ENCODE data around the gene HSD17B13.

The HSD17B13 gene

DNA sequence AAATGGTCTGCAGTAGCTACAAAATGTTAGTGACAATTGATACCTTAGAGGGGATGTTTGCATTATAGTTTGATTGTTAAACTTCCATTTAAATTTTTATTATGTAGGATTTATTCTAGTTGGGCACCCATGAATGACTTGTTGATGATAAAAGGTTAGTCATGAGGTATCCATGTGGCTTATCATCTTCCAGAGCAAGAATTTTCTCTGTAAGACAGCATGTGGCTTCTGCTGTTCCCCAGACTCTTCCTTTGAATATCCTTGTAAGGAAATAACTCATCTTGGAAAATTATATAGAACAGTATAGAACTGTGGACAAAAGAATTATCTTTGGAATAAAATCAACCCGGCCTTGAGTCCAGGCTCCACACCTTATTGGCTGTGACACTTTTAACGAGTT is 62.2 kb downstream of the HSD17B13 start:
- no peaks in the 10 kb centered on the region for H3K36me3 ChIP-seq (ENCODE audit: insufficient read depth, low read length)
- H3K9me2 ChIP-seq (ENCODE audit: low read depth, low read length): no peaks in the 10 kb centered on the region
- no peak overlapping the region for H2AFZ ChIP-seq (ENCODE audit: low read length)
- no peak overlapping the region for H3K9ac ChIP-seq (ENCODE audit: low read length)
- no peak overlapping the region for H3K27ac ChIP-seq (ENCODE audit: low read depth, low read length, poor library complexity, severe bottlenecking)
- no peaks in the 10 kb centered on the region for H3K79me2 ChIP-seq (ENCODE audit: insufficient read depth, low read length)
- H3K4me1 ChIP-seq (ENCODE audit: insufficient read depth, low read length, severe bottlenecking): no peaks in the 10 kb centered on the region
- H3K27me3 ChIP-seq (ENCODE audit: insufficient read depth, low read length): no peaks in the 10 kb centered on the region; the same call in 1 of the 2 replicates
- no peak overlapping the region for H3K4me2 ChIP-seq (ENCODE audit: low read length)
- no peaks in the 10 kb centered on the region for H3F3A ChIP-seq (ENCODE audit: insufficient read depth, low read length)
- TF ChIP-seq EZH2 (IDR thresholded peaks at IDR 0.05; ENCODE audit: borderline replicate concordance, low read length) (no peak), CTCF (IDR thresholded peaks at IDR 0.05; ENCODE audit: low read length) (no peak)
- H3K9me3 ChIP-seq (ENCODE audit: low read length): no peaks in the 10 kb centered on the region
- H3K4me3 ChIP-seq (ENCODE audit: low read depth, low read length, poor library complexity, severe bottlenecking): no peak overlapping the region
- H4K20me1 ChIP-seq (ENCODE audit: insufficient read depth, low read length): no peaks in the 10 kb centered on the region

DNA sequence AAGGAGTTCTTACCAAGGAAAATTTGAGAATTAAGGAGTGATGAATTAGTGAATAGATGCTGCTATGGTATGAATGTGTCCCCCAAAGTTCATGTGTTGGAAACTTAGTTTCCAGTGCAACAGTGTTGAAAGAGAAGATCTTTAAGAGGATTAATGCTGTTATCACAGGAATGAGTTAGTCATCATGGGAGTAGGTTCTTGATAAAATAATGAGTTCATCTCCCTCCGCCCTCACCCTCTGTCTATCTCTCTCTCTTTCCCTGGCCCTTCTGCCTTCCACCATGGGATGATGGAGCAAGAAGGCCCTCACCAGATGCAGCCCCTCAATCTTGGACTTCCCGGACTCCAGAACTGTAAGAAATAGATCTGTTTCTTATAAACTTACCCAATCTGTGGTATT is 64.0 kb downstream of the HSD17B13 start:
- no peaks in the 10 kb centered on the region for H3K9me2 ChIP-seq (ENCODE audit: low read depth, low read length)
- no peak overlapping the region for H3K27ac ChIP-seq (ENCODE audit: low read depth, low read length, poor library complexity, severe bottlenecking)
- no peaks in the 10 kb centered on the region for H3F3A ChIP-seq (ENCODE audit: insufficient read depth, low read length)
- H3K27me3 ChIP-seq (ENCODE audit: insufficient read depth, low read length): no peaks in the 10 kb centered on the region; the same call in 1 of the 2 replicates
- H4K20me1 ChIP-seq (ENCODE audit: insufficient read depth, low read length): no peaks in the 10 kb centered on the region
- H3K4me3 ChIP-seq (ENCODE audit: low read depth, low read length, poor library complexity, severe bottlenecking): no peak overlapping the region
- H3K79me2 ChIP-seq (ENCODE audit: insufficient read depth, low read length): no peaks in the 10 kb centered on the region
- no peaks in the 10 kb centered on the region for H3K4me1 ChIP-seq (ENCODE audit: insufficient read depth, low read length, severe bottlenecking)
- no peak overlapping the region for H3K4me2 ChIP-seq (ENCODE audit: low read length)
- no peaks in the 10 kb centered on the region for H3K9me3 ChIP-seq (ENCODE audit: low read length)
- H3K36me3 ChIP-seq (ENCODE audit: insufficient read depth, low read length): no peaks in the 10 kb centered on the region
- H2AFZ ChIP-seq (ENCODE audit: low read length): no peak overlapping the region
- H3K9ac ChIP-seq (ENCODE audit: low read length): no peak overlapping the region
- TF ChIP-seq EZH2 (IDR thresholded peaks at IDR 0.05; ENCODE audit: borderline replicate concordance, low read length) (no peak), CTCF (IDR thresholded peaks at IDR 0.05; ENCODE audit: low read length) (no peak)

- Histone ChIP-seq H3K9me2 (ENCODE audit: low read depth, low read length) (no peaks in the 10 kb centered on the region), H2AFZ (ENCODE audit: low read length) (no peak overlapping the region), H3K27ac (ENCODE audit: low read depth, low read length, poor library complexity, severe bottlenecking) (no peak overlapping the region), H3K79me2 (ENCODE audit: insufficient read depth, low read length) (no peaks in the 10 kb centered on the region), H3K9ac (ENCODE audit: low read length) (no peak overlapping the region), H3K9me3 (ENCODE audit: low read length) (no peaks in the 10 kb centered on the region), H3K36me3 (ENCODE audit: insufficient read depth, low read length) (no peaks in the 10 kb centered on the region), H3K27me3 (ENCODE audit: insufficient read depth, low read length) (no peaks in the 10 kb centered on the region; the same call in 1 of the 2 replicates), H3K4me2 (ENCODE audit: low read length) (no peak overlapping the region), H4K20me1 (ENCODE audit: insufficient read depth, low read length) (no peaks in the 10 kb centered on the region), H3K4me3 (ENCODE audit: low read depth, low read length, poor library complexity, severe bottlenecking) (no peak overlapping the region), H3K4me1 (ENCODE audit: insufficient read depth, low read length, severe bottlenecking) (no peaks in the 10 kb centered on the region), H3F3A (ENCODE audit: insufficient read depth, low read length) (no peaks in the 10 kb centered on the region)
- TF ChIP-seq CTCF (IDR thresholded peaks at IDR 0.05; ENCODE audit: low read length) (no peak), EZH2 (IDR thresholded peaks at IDR 0.05; ENCODE audit: borderline replicate concordance, low read length) (no peak)
Observed at GRCh38 chr4:87257523-87257922, 65.2 kb downstream of the HSD17B13 start.
